Nucleus accumbens (tissue), 56 donors: Measurements from ENCODE around the gene RAD52.

Source experiments
- DNase-seq, 56 donors: peaks; one replicate each; lab custom pipeline; 2025; lab: John Stamatoyannopoulos, UW

Gene RAD52

DNA sequence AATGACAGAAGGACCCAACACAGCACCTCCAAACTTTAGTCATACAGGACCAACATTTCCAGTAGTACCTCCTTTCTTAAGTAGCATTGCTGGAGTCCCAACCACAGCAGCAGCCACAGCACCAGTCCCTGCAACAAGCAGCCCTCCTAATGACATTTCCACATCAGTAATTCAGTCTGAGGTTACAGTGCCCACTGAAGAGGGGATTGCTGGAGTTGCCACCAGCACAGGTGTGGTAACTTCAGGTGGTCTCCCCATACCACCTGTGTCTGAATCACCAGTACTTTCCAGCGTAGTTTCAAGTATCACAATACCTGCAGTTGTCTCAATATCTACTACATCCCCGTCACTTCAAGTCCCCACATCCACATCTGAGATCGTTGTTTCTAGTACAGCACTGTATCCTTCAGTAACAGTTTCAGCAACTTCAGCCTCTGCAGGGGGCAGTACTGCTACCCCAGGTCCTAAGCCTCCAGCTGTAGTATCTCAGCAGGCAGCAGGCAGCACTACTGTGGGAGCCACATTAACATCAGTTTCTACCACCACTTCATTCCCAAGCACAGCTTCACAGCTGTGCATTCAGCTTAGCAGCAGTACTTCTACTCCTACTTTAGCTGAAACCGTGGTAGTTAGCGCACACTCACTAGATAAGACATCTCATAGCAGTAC is 64.6 kb downstream of the RAD52 start:
- no peak for DNase-seq

GRCh38 chr12:880656-881055 is 68.8 kb downstream of the RAD52 start:
- no peak for DNase-seq

DNA sequence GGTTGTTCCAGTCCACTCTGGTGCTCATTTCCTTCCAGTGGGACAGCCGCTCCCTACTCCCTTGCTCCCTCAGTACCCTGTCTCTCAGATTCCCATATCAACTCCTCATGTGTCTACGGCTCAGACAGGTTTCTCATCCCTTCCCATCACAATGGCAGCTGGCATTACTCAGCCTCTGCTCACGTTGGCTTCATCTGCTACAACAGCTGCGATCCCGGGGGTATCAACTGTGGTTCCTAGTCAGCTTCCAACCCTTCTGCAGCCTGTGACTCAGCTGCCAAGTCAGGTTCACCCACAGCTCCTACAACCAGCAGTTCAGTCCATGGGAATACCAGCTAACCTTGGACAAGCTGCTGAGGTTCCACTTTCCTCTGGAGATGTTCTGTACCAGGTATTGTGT is 69.9 kb downstream of the RAD52 start:
- DNase-seq, result no peak

- DNase-seq, result no peak
Measured at GRCh38 chr12:873954-874353, 75.5 kb downstream of the RAD52 start.

- no peak for DNase-seq
Measured at GRCh38 chr12:870378-870777, 79.1 kb downstream of the RAD52 start.

DNA sequence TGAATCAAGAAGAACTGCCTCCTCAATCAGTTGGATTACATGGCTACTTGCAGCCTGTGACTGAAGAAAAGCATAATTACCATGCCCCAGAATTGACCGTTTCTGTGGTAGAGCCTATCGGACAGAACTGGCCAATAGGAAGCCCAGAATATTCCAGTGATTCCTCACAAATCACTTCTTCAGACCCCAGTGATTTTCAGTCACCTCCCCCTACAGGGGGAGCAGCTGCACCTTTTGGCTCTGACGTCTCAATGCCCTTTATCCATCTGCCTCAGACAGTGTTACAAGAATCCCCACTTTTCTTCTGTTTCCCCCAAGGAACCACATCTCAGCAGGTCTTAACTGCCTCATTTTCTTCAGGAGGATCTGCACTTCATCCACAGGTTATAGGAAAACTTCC is 80.8 kb downstream of the RAD52 start:
- DNase-seq, result no peak

DNA sequence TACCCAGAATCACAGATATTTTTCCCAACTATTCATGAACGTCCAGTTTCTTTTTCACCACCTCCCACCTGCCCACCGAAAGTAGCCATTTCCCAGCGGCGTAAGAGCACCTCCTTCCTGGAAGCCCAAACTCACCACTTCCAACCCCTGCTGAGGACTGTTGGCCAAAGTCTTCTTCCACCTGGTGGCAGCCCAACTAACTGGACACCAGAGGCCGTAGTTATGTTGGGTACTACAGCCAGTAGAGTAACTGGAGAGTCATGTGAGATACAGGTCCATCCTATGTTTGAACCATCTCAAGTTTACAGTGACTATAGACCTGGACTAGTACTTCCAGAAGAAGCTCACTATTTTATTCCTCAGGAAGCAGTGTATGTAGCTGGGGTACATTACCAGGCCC is 81.6 kb downstream of the RAD52 start:
- no peak for DNase-seq

DNA sequence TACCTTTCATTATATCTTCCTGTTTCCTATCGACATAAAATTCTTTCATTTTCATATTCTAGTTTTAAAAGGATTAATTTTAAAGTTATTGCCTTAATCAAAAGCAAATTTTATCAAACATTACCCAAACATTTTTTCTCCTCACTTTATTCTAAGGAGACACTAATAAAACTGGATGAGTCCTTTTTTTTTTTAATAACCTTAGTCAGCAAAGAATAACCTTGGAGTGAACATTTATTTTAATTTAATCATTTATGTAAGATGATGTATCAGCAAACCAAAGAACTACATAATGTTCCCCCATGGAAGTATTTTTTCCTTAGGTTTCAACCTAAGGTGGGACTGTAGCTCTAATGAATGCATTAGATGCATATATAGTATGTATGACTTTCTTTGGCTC is 83.9 kb downstream of the RAD52 start:
- DNase-seq, result no peak

GRCh38 chr12:863285-863684 is 86.2 kb downstream of the RAD52 start:
- no peak for DNase-seq

DNA sequence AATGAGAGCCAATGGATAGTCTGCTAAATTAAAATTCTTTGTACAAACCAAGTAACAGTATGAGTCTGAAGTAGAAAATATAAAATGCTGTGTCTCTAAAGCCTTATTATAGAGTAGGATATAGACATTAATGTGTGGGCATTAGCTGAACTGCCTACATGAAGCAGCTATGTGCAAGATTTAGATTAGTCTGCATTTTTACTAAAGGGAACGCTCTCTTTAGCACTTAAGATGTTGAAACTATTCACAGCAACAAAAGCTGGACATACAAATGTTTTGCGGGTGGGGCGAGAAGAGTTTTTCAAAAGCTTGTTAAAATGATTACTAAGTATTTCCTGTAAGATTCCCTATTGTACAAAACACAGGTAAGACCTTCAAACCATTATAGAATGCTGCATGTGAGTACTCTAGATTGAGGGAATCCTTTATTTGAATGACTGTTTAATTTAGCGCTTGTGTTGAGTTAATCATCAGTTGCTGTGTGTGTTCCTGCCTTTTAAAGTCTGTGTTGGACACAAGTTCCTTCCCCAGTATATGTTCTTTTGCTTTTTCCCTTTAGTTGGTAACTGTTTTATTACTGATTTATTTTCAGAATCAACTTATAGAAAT is 87.1 kb downstream of the RAD52 start:
- DNase-seq, result no peak
